ENCODE data around the gene C17orf113.
A peak's percentile ranks its signal among the peaks of the same experiment; 100 is the strongest.
"Not testable (repeated sequence)": the region's sequence is repeated elsewhere in the genome, so short reads cannot be mapped to it uniquely, and the experiment has no call there.

Gene C17orf113

GRCh38 chr17:42042598-42043319 lies 7.6 kb downstream of the C17orf113 start:
- no peak for DNase-seq (ENCODE audit: low read depth)

- DNase-seq (ENCODE audit: low read depth): no peak
Measured at GRCh38 chr17:42041619-42042018, 8.8 kb downstream of the C17orf113 start.

- DNase-seq (ENCODE audit: low read depth): no peak
Measured at GRCh38 chr17:42040818-42041217, 9.6 kb downstream of the C17orf113 start.

GRCh38 chr17:42039794-42040763 lies 10.3 kb downstream of the C17orf113 start:
- no peak for DNase-seq (ENCODE audit: low read depth)

GRCh38 chr17:42038221-42038973 lies 12.0 kb downstream of the C17orf113 start:
- DNase-seq (ENCODE audit: low read depth): no peak

GRCh38 chr17:42034059-42034458 lies 16.3 kb downstream of the C17orf113 start:
- DNase-seq (ENCODE audit: low read depth): no peak

GRCh38 chr17:42031584-42031983 lies 18.8 kb downstream of the C17orf113 start:
- no peak for DNase-seq (ENCODE audit: low read depth)

- DNase-seq (ENCODE audit: low read depth): no peak
Measured at GRCh38 chr17:42028791-42029127, 21.6 kb downstream of the C17orf113 start.

GRCh38 chr17:42027961-42028790 lies 22.2 kb downstream of the C17orf113 start:
- DNase-seq (ENCODE audit: low read depth): no peak

- DNase-seq (ENCODE audit: low read depth): no peak
Measured at GRCh38 chr17:42027590-42027889, 22.9 kb downstream of the C17orf113 start.

- no peak for DNase-seq (ENCODE audit: low read depth)
Measured at GRCh38 chr17:42026857-42027589, 23.4 kb downstream of the C17orf113 start.

- DNase-seq (ENCODE audit: low read depth): no peak
Measured at GRCh38 chr17:42025936-42026335, 24.5 kb downstream of the C17orf113 start.

- DNase-seq (ENCODE audit: low read depth): no peak
Measured at GRCh38 chr17:42025191-42025579, 25.2 kb downstream of the C17orf113 start.

- DNase-seq (ENCODE audit: low read depth): no peak
Measured at GRCh38 chr17:42023524-42024349, 26.7 kb downstream of the C17orf113 start.

GRCh38 chr17:42020845-42021244 lies 29.6 kb downstream of the C17orf113 start:
- DNase-seq (ENCODE audit: low read depth): not testable (repeated sequence)

- peak; percentile 46 for DNase-seq (ENCODE audit: low read depth)
Measured at GRCh38 chr17:42019509-42020404, 30.6 kb downstream of the C17orf113 start, which contains the start of gene NKIRAS2. Gene NKIRAS2, plus strand, starts transcription at chr17:42020090. Its CDS starts 1,488 bp downstream, at chr17:42021578.

GRCh38 chr17:42018988-42019387 lies 31.4 kb downstream of the C17orf113 start:
- no peak for DNase-seq (ENCODE audit: low read depth)

GRCh38 chr17:42018339-42018738 lies 32.1 kb downstream of the C17orf113 start:
- no peak for DNase-seq (ENCODE audit: low read depth)

- DNase-seq (ENCODE audit: low read depth): no peak
Measured at GRCh38 chr17:42017866-42018200, 32.6 kb downstream of the C17orf113 start.

Measured in HS-27A (cell line).